OCI-LY3 (cell line): ENCODE data around the gene SLC29A2.

ENCODE experiments used
- CTCF ChIP-seq: fragments of 200-600, 300-600 bp; sonication (generic); IDR thresholded peaks from 2 replicates; pipeline ENCODE4 v1.5.1; 2014; ENCODE audit warnings: antibody characterized with exemption, low read length, low read depth
- EZH2phosphoT487 ChIP-seq: fragments of 200-600 bp; shearing (Covaris generic); IDR thresholded peaks from 2 replicates; pipeline ENCODE4 v1.6.1; 2018; ENCODE audit warnings: antibody characterized with exemption, mixed run types, low read depth

- TF ChIP-seq EZH2phosphoT487, result no peak
- no peak for TF ChIP-seq CTCF
Measured at GRCh38 chr11:66313321-66314185, 58.0 kb downstream of the SLC29A2 start.
